Amniotic epithelial cell (primary cell): Measurements from ENCODE around the gene DSCAM.

Source experiments
- DNase-seq: peaks from one replicate; pipeline ENCODE4 v3.0.0-alpha.2; 2010; ENCODE audit warnings: low read depth

Gene DSCAM

DNA sequence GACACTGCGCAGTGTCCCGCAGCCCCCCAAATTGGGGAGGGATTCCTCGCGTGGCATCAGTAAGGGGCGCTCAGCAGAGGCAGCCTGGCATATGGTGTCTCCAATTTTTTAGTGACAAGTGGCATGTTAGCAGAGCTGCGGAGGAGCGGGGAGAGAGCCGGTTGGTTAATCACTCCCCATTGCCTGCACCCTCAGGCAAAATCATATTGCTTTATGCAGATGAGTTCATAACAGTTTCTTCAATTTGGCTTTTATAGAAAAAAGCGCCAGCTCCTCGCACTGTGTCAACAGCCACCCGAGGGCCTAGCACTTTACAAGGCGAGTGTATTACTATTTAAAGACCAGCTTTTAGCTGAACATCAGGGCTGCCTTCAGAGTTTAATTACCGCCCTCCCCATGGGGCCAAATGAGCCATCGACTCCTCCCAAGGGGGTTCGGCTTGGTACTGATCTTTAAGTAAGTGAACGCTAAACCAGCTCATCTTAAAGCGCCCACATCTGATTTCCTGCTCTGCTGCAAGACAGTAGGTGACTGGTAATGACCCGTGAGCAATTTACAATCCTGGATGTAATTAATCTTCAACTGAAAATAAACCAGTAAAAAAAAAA, 298.9 kb downstream of the DSCAM start:
- no peak for DNase-seq

DNA sequence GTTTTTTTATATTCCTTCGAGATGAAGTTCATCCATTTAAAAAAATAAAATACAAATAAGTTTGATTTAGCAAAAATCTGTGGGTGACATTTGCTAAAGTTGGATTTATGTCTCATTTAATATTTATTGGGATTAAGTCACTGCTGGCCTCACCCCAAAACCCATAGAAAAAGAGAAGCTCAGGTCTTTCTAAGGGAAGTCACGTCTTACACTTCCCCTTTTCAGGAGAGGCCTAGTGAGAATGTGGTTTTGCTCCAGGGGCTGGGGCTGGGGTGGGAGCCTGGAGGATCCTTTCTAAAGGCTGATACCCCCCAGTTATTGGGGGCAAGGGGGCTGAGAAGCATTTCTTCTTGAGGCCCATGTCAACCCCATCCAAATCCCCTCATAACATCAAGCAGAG, 300.3 kb downstream of the DSCAM start:
- DNase-seq = no peak

DNA sequence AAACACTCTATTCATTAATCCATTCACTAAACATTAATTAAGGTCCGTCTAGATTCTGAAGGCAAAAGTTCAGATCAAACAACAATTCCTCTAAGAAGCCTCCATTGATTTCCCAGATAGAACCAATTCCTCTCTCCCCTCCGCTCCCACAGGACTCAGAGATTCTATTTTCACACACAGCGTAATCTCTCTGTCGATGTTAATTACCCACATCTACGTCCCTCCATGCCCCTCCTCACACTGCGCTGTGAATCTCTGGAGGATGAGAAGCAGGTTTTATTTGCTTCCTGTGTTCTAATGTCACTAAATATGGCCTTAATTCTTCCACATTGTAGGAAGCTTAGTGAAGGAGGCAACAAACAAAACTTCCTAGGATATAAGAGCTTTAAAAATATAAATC, 306.7 kb downstream of the DSCAM start:
- DNase-seq = no peak

DNA sequence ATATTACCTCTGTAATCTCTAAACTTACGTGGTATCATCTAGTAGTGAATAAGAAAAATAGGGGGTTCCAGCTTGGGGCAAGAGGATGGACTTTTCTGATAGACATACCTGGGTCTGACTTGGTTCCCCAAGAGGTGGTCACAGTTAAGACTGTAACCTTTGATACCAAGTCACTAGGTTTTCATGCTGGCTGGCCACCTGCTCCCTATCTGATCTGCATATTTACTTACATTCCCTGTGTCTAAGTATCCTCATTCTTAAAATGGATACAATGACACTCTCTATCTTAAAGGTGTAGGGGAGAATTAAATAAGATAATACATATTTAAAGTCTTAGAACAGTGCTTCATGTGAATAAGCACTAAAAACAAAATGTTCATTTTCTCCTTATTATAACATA, 312.1 kb downstream of the DSCAM start:
- DNase-seq = no peak

DNA sequence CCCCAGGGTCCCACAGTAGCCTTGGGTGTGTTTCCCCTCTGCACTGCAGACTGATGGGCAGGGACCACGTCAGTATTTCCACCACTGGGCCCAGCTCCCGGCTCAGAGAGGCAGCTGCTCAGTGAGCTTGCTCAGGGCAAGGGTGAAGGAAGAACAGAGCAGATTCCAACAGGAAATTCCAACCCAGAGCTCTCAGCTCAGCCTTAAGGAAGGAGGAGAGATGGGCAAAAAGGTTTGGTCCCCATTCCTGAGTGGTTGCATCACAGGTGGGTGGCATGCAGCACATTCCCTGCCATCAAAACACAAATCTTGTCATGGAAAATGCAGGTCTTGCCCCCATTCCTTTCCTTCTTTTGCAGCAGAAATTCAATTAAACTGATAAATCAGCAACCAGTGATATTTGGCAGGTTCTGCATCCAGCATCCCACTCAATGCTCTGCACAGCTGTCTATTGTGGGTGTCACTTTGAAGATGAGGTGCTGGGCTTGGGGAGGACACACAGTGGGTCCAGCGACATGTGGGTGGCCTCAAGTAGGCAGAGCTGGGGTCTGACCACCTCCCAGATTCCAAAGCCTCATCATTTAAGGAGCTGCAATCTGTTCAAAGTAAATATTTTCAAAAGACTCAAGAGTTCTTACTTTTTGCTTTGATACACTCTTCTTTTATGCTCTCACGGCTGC, 315.4 kb downstream of the DSCAM start:
- no peak for DNase-seq

DNA sequence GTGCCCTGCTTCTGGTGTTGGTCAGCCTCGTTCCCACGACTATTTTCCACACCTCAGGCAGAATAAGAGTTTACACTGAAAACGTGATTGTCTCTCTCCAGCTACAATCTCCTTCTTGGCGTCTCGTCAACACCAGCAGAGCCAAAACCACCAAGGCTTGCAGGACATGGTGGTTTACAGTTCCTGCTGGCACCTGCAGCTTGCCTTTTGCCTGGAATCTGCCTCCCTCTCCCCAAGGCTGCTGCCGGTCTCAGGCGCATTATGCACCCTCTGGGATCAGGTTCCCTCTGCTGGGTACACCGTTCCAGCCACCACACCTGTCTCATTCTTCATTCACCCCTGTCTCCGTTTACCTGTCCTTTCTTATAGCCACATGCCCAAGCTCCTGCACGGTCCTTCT, 315.9 kb downstream of the DSCAM start:
- no peak for DNase-seq

DNA sequence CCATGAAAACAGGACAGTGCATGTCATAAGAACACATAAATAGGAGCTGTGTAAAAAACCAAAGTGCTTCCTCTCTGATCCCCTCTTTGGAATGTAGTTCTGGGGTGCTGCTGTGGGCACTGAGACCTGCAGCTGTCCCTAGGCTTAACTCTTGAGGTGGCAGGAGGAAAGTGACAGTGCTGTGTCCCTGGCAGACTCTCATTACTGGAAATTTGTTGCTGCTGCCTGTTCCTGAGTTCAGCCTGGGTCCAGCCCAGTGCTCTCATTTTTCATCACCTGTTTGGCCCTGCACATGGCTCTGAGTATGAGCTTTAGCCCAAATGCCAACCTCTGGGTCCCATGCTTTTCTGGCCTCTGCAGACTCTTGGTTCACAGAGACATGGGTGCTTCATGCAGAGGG, 329.3 kb downstream of the DSCAM start:
- DNase-seq = no peak

DNA sequence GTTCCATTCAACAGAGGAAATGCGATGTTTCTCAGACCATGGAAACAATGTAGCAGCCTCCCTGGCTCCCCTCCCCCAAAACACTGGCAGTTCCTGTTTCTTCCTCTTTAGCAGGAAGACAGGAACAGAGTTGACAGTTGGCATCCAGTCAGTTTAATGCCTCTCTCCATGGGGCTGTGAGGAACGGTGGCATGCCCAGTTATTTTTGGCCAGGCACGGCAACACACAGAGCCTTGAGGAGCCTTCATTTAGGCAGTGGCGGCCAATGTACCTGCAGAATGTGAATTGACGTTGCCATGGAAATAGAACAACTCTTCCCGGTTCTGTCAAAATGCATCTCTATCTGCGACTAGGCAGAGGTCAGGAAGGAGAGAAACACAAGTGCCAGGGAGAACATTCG, 330.6 kb downstream of the DSCAM start:
- DNase-seq = no peak

DNA sequence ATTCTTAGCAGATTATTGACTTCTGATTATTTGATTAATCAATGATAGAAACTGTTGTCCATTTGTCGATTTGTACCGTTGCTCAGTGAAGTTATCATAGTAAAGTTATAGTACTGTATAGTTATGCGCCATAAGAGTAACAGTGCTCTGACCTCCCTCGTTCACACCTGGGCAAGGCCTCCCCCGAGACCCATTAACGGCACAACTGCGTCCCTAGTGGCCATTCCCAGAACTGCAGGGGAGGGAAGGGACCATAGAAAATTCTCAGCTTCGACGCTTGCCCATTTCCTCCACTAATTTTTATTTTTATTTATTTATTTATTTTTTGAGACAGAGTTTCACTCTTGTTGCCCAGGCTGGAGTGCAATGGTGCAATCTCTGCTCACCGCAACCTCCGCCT, 334.4 kb downstream of the DSCAM start:
- DNase-seq = no peak

DNA sequence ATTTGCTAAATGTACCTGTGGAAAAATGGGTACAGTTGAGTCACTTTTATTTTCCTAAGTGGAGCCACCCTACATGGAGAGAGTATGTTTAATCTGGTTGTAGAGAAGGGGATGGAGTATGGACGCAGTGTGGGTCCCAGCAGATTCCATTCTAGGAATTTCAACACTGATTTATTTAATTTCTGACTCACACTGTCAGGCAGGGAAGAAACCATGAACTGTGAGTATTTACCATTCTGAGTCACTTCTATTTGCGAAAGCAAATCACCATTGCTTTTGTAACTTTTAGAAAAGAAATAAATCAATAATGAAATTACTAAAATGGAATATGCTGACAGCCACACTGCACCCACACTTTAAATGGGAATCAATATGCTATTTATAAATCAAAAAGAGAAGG, 339.0 kb downstream of the DSCAM start:
- no peak for DNase-seq

DNA sequence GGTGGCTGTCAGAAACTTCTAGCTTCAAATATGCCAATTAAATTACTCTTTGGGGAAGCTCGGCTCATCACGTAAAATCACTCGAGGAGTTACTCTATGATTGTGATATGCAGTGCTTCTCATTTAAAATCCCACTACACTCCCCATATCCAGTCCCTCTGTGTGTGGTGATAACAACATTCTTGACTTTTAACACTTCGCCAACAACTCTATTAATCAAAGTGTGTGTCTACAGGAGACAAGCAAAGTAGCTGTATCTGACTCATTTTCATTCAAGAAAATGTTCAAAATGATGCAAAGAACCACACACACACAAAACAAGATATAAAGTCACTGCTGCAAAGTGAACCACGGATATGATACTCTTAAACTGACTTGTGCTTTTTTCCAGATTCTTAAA, 341.3 kb downstream of the DSCAM start:
- DNase-seq = no peak

DNA sequence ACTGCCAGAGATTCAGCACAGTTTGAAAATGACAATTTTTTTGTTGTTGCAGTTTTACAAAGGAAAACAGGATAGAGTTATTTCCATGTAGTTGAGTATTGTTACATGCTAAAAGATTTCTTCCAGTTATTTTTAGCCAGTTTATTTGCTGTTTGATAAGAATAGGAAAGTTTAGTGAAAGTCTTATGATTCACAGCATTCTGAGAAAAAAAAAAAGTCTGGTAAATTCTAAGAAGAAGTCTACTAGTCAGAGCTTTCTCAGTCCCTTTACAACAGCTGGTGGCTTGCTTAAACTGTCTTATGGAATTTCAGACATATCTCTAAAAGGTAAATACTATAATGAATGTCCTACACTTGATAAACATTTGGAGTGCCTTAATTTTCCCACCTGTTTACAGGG, 341.7 kb downstream of the DSCAM start:
- DNase-seq = no peak

DNA sequence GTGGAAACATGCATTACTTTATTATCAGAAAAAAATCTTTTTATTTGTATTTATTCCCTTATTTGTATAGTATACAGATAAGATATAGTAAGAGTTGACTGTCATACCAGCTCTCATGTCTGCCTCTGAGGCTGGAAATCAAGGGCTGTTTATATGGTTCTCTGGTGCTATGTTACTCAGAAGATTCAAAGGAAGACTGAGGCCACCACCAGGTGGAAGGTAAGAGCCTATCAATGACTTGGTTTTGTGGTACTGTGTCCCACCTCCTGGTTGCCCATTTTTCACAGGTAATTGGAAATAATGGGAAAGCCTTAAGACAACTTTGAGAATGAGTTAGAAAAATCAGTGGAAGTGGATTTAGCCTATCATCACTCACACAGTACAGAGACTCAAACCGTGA, 342.1 kb downstream of the DSCAM start:
- no peak for DNase-seq

DNA sequence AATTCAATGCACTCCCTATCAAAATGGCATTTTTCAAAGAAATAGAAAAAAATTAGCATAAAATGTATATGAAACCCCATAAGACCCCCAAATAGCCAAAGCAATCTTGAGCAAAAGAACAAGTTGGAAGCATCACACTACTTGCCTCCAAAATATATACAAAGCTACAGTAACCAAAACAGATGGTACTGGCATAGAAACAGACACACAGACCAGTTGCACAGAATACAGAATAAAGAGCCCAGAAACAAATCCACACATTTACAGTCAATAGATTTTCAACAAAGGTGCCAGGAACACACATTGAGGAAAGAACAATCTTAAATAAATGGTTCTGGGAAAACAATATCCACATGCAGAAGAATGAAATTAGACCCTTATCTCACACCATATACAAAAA, 350.8 kb downstream of the DSCAM start:
- no peak for DNase-seq

DNA sequence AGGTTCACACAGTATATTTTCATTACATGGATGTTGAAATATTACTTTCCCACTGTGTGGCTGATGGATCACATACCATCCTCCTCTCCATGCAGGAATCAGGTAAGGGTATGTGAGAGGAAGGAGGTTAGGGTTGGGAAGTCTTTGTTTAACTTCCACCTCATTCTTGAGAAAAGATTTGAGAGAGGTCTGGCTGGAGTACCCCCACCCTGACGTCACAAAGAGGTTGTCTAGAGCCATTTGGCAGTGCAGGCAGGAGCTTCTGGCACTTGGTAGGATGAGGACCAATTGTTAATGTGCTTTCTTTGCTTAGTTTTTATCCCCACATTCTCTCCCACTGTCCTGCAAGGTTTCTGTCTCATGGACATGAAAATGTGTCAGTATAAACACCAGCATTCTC, 356.6 kb downstream of the DSCAM start:
- DNase-seq = no peak

DNA sequence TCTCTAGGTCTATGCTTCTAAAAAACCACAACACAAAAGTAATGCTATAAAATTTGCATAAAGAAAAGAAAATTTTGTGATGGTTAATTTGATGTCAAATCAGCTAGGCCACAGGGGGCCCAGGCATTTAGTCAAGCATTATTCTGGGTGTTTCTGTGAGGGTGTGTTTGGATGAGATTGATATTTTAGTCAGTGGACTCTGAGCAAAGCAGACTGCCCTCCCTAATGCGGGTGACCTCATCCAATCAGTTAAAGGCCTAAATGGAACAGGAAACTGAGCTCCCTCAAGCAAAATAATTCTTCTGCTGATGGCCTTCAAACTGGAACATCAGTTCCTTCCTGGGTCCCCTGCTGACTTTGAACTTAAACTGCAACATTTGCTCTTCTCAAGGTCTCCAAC, 358.0 kb downstream of the DSCAM start:
- no peak for DNase-seq

DNA sequence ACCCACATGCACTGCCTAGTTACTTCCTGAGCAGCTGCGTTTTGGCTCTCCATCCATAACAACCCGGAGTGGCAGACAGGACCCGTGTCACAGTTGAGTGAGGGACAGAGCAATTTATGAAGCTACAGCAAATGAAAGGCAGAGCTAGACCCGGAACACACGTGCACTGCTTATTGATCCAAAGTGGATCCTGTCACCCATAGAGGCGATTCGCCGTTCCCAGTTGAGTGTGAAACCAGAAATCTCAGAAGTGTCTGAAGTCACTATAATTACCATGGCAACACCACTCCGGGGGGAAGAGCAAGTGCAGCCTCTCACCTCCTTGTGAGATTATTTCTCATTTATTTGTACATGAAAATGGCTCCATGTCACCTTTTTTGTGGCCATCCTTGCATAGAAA, 365.2 kb downstream of the DSCAM start:
- DNase-seq = no peak

DNA sequence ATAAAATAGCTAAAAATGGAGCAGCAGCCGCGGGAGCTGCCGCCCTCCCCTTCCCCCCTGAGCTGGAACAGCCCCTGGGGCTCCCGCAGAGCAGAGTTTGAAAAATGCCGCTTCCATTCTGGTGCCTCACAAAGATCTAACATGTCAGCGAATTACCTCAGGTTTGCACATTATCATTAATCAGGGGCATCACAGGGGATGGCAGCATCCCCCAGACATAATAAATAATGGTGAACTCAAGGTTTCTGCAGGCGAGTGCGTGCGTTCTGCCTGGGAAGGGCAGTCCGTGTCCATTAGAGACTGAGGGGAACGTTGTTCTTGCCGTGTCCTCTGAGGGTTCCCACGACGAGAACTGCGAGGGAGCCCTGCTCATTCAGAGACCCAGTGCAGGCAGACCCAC, 372.4 kb downstream of the DSCAM start:
- DNase-seq = no peak

DNA sequence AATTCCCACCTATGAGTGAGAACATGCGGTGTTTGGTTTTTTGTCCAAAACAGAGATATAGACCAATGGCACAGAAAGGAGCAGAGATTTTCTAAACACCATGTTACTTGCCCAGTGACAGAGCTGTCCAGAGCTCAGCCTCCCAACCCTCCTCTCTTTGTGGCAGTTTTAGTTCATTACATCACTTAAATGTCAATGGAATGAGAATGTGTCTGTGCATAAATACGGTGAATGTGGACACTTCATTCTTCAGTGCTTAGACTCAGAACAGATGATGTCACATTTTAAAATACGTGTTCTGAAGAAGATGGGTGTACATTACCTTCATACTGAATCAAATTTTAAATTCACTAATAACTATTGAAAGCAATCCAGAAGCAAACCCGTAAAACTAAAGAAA, 374.9 kb downstream of the DSCAM start:
- no peak for DNase-seq

DNA sequence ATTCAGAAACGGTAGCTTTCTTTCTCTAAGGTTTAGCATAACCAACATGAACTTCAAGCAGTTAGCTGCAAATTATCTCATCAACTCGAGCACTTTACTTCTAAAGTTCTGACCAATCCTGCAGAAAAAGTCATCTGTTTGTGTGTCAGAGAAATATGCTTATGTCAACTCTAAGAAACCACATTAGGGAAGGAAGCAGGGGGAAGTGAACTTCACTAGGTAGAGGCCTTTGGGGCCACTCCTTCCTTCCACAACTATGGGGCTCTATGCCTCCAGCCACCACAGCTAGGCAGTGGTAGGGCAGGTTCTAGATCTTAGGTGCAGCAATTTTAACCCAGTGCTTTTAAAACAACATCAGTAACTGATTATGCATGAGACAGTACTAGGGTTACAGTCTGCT, 375.9 kb downstream of the DSCAM start:
- DNase-seq = no peak

DNA sequence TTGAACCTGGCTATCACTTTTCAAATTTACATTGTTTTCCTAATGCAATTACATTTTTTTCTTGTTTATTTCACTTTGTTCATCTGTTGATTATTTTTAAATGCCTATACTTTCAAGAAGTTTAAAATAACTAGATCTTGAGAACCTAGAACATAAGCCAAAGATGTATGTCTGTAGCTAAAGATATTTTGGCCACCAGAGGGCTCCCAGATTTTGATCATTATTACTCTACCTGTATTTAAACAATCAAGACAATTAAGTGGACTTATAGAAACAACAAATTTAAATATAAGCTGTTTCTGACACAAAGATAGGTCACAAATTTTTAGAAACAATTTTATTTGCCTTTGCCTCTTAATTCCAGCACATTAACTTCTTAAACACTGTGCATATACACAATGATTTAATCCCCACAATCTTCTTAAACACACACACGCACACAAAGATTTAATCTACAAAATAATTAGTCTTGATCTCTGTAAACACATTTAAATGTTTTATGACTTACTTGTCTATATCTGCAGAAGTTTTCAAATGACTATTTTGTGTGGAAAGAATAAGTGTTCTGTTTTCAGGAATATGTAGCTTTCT, 380.0 kb downstream of the DSCAM start:
- DNase-seq = no peak

DNA sequence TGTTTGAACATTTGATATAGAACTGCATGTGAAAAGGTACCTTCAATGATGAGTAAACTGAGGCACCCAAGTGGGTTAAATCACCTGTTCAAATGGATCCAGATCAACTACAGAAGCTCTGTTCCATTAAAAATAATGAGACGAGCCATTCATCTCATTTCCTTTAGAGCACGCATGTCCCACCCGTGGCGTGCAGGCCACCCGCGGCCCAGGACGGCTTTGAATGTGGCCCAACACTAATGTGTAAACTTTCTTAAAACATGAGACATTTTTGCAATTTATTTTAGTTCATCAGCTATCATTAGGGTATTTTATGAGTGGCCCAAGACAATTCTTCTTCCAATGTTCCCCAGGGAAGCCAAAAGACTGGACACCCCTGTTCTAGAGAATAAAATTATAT, 381.6 kb downstream of the DSCAM start:
- DNase-seq = no peak

DNA sequence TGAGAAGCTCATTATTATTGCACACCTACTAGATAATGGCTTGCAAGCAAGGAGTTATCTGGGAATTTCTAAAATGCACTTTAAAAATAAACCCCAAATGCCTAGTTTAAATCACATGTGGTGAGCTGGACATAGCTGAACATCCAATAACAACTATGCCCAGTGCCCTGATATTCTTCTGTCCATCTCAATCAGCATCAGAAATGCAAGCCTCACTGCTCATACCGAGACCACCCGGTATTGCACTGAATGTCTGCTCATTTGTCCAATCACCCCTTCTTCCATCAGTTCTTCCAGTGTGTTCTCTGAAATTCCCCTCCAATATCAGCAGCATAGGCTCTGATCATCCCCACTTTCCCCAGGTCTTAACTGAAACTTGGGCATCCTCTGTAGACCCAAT, 383.8 kb downstream of the DSCAM start:
- DNase-seq = no peak

DNA sequence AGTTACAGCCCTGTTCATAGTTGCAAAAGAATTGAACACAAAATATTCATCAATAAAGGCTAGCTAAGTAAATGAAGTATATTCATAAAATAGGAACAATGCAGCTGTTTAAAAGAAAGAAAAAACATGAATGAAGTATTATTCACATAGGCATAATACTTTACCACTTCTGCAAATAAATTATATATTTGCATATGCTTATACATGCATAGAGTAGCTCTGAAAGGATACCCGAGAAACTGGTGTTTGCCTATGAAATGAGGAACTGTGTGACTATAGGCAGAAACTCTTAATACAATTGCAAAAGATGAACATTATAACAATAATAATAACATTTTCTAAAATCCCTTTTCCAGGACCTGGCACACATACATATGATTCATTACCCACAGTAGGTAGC, 385.9 kb downstream of the DSCAM start:
- no peak for DNase-seq
